ENCODE results near the gene DPH1.
"Not testable (repeated sequence)": the region's sequence is repeated elsewhere in the genome, so short reads cannot be mapped to it uniquely, and the experiment has no call there.

The DPH1 gene

DNA sequence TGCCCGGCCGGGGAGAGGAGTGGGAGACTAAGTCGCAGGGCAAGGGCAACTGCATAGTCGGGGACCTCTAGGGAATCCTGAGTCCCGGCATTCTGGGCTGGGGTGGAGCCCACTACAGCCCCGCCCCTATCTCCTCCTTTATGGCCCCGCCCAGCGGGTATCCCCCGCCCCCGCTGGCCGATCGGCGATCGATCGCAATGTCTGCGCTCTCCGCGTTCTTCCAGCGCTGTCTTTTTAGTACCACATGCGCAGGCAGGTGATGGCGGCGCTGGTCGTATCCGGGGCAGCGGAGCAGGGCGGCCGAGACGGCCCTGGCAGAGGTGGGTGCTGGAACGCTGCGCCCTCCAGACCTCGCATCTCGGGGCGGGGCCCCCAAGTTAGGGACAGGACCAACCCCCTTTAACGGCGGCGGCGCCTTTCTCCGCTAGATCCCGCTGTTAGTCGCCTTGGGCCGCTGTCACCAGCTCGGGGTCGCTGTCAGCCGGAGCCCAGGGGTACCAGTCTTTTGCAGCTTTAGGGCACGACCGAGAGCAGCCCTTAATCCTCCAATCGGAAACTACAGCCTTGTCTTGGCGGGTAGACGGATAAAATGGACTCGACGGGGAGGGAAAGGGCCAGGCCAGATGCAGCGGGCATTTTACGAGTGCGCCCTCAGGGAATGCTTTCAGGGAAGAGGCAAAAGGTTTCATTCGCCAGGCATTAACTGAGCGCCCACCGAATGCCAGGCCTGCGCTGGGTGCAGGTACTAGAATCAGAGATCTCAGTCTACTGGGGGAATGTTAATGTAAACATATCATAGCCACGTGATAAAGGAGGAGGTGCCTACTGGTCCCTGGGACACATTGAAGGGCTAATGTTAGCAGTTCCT is at the start of gene DPH1:
Gene DPH1 (plus strand): TSS at position 243 of the 868 bp plus-strand sequence. CDS start 17 bp downstream, at position 260.
- H3K4me1 ChIP-seq (ENCODE audit: insufficient read depth, low read length): peaks cover 31% of the 10 kb centered on the region
- peak within 1 kb of the TSS; percentile 36 for H3K27ac ChIP-seq (ENCODE audit: low read depth, low read length)
- peaks cover 9 to 27% of the 10 kb centered on the region in 2 donors for H3K27me3 ChIP-seq (ENCODE audit: control insufficient read depth in 1 of 2, insufficient read depth in 2 of 2, low read length in 2 of 2)
- peak within 1 kb of the TSS; percentile 88 to 98 for H3K4me3 ChIP-seq (ENCODE audit: low read depth in 1 of 2, low read length in 2 of 2)
- peak within 1 kb of the TSS; percentile 82 for H3K9ac ChIP-seq (ENCODE audit: low read length)
- H3K36me3 ChIP-seq (ENCODE audit: insufficient read depth, low read length): peaks cover 10% of the 10 kb centered on the region
- H3K9me3 ChIP-seq (ENCODE audit: low read length): no peaks in the 10 kb centered on the region

- Histone ChIP-seq H3K9ac (ENCODE audit: low read length) (no peak overlapping the region), H3K36me3 (ENCODE audit: insufficient read depth, low read length) (no peaks in the 10 kb centered on the region), H3K4me3 (ENCODE audit: low read depth in 1 of 2, low read length in 2 of 2) (no peak overlapping the region), H3K4me1 (ENCODE audit: insufficient read depth, low read length) (no peaks in the 10 kb centered on the region), H3K27me3 (ENCODE audit: control insufficient read depth in 1 of 2, insufficient read depth in 2 of 2, low read length in 2 of 2) (peaks cover 14 to 26% of the 10 kb centered on the region in 2 donors), H3K27ac (ENCODE audit: low read depth, low read length) (no peak overlapping the region), H3K9me3 (ENCODE audit: low read length) (no peaks in the 10 kb centered on the region)
Measured at GRCh38 chr17:1980665-1981250, 49.2 kb upstream of the DPH1 start.

DNA sequence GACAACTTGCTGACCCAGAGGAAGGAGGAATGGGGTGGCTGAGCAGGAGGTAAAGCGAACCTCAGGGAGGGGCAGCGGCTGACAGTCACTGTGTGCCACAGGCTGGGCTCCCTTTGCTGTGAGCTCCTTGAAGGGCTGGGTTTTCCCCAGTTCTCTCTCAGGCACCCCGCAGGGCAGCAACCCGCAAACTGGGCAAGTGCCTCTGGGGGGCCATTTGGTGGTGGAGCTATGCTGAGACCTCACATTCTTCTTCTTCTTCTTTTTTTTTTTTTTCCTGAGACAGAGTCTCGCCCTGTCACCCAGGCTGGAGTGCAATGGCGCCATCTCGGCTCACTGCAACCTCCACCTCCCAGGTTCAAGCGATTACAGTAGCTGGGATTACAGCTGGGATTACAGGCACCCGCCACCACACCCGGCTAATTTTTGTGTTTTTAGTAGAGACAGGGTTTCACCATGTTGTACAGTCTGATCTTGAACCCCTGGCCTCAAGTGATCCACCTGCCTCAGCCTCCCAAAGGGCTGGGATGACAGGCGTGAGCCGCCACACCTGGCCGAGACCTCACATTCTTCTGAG is 47.1 kb upstream of the DPH1 start:
- H3K4me3 ChIP-seq (ENCODE audit: low read depth in 1 of 2, low read length in 2 of 2); H3K27ac ChIP-seq (ENCODE audit: low read depth, low read length); H3K9ac ChIP-seq (ENCODE audit: low read length); H3K4me1 ChIP-seq (ENCODE audit: insufficient read depth, low read length); H3K36me3 ChIP-seq (ENCODE audit: insufficient read depth, low read length); H3K27me3 ChIP-seq (ENCODE audit: control insufficient read depth in 1 of 2, insufficient read depth in 2 of 2, low read length in 2 of 2); H3K9me3 ChIP-seq (ENCODE audit: low read length): not testable (repeated sequence)

DNA sequence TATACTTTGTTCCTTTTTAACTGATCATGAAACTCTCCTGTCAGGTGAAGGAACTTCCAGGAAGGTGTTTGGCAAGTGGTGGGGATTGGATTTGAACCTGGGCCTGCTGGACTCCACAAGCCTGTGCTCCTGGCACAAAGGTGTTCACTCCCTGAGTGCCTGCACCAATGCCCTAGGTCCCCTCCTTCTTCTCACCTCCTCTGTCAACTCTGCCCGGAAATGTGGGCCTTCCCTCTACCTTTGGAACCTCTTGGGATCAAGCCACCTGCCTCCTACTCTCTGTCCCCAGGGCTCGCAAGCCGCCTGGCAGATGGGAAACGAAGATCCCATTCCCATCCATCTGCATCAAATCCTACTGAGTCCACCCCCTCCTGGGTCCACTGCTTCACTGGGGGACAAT is 44.9 kb upstream of the DPH1 start:
- Histone ChIP-seq H3K9ac (ENCODE audit: low read length) (no peak overlapping the region), H3K4me3 (ENCODE audit: low read depth in 1 of 2, low read length in 2 of 2) (no peak overlapping the region), H3K27ac (ENCODE audit: low read depth, low read length) (no peak overlapping the region), H3K27me3 (ENCODE audit: control insufficient read depth in 1 of 2, insufficient read depth in 2 of 2, low read length in 2 of 2) (no peaks in the 10 kb centered on the region), H3K9me3 (ENCODE audit: low read length) (no peaks in the 10 kb centered on the region), H3K36me3 (ENCODE audit: insufficient read depth, low read length) (no peaks in the 10 kb centered on the region), H3K4me1 (ENCODE audit: insufficient read depth, low read length) (no peaks in the 10 kb centered on the region)

DNA sequence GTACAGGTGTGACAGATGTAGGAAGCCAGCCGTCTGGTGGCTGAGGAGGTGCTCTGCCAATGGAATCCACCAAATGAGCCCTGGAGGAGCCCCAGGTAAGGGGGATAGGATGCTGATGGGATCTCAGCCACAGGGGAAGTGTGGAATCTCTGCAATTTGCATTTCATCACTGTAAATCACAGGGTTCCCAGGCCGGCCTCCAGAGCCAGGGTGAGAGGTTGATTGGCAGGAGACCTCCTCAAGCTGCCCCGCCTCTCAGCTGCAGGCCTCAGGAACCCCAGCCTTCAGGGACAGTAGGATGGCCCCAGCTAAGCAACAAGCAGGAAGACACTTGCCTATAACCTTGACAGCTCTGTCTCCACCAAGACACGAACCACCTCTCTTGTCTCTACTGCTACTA is 44.3 kb upstream of the DPH1 start:
- Histone ChIP-seq H3K4me3 (ENCODE audit: low read depth in 1 of 2, low read length in 2 of 2) (no peak overlapping the region), H3K27ac (ENCODE audit: low read depth, low read length) (no peak overlapping the region), H3K27me3 (ENCODE audit: control insufficient read depth in 1 of 2, insufficient read depth in 2 of 2, low read length in 2 of 2) (no peaks in the 10 kb centered on the region), H3K9ac (ENCODE audit: low read length) (no peak overlapping the region), H3K4me1 (ENCODE audit: insufficient read depth, low read length) (no peaks in the 10 kb centered on the region), H3K9me3 (ENCODE audit: low read length) (no peaks in the 10 kb centered on the region), H3K36me3 (ENCODE audit: insufficient read depth, low read length) (no peaks in the 10 kb centered on the region)

- Histone ChIP-seq H3K4me3 (ENCODE audit: low read depth in 1 of 2, low read length in 2 of 2) (no peak overlapping the region), H3K27ac (ENCODE audit: low read depth, low read length) (no peak overlapping the region), H3K9ac (ENCODE audit: low read length) (no peak overlapping the region), H3K9me3 (ENCODE audit: low read length) (no peaks in the 10 kb centered on the region), H3K36me3 (ENCODE audit: insufficient read depth, low read length) (no peaks in the 10 kb centered on the region), H3K4me1 (ENCODE audit: insufficient read depth, low read length) (no peaks in the 10 kb centered on the region), H3K27me3 (ENCODE audit: control insufficient read depth in 1 of 2, insufficient read depth in 2 of 2, low read length in 2 of 2) (no peaks in the 10 kb centered on the region)
Measured at GRCh38 chr17:1986783-1987451, 43.0 kb upstream of the DPH1 start.

DNA sequence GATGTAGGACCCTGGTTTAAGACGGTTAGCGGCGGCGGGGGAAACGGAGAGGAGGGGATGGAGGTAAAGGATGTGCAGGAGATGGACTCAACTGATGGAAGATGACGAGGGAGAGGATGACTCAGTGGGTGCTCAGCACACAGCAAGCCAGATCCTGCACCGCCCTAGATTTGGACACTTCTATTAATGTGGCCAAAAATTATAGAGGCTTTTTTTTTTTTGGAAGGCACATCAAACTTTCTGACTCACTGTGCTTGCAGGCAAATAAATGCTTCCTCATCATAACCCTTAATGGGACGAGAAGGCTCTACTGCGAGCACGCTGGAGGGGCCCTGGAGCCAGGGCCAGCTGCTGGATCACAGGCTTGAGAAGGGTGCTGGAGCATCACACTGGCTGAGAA is 40.8 kb upstream of the DPH1 start:
- H3K9me3 ChIP-seq (ENCODE audit: low read length): no peaks in the 10 kb centered on the region
- no peak overlapping the region for H3K4me3 ChIP-seq (ENCODE audit: low read depth in 1 of 2, low read length in 2 of 2)
- H3K27me3 ChIP-seq (ENCODE audit: control insufficient read depth in 1 of 2, insufficient read depth in 2 of 2, low read length in 2 of 2): no peaks in the 10 kb centered on the region
- H3K27ac ChIP-seq (ENCODE audit: low read depth, low read length): no peak overlapping the region
- H3K4me1 ChIP-seq (ENCODE audit: insufficient read depth, low read length): no peaks in the 10 kb centered on the region
- H3K36me3 ChIP-seq (ENCODE audit: insufficient read depth, low read length): no peaks in the 10 kb centered on the region
- H3K9ac ChIP-seq (ENCODE audit: low read length): no peak overlapping the region

- Histone ChIP-seq H3K27ac (ENCODE audit: low read depth, low read length) (no peak overlapping the region), H3K4me3 (ENCODE audit: low read depth in 1 of 2, low read length in 2 of 2) (no peak overlapping the region), H3K4me1 (ENCODE audit: insufficient read depth, low read length) (peaks cover 3% of the 10 kb centered on the region), H3K9me3 (ENCODE audit: low read length) (no peaks in the 10 kb centered on the region), H3K36me3 (ENCODE audit: insufficient read depth, low read length) (no peaks in the 10 kb centered on the region), H3K27me3 (ENCODE audit: control insufficient read depth in 1 of 2, insufficient read depth in 2 of 2, low read length in 2 of 2) (no peaks in the 10 kb centered on the region), H3K9ac (ENCODE audit: low read length) (no peak overlapping the region)
Measured at GRCh38 chr17:1992541-1992940, 37.4 kb upstream of the DPH1 start.

GRCh38 chr17:1994707-1995106 is 35.2 kb upstream of the DPH1 start:
- no peaks in the 10 kb centered on the region for H3K36me3 ChIP-seq (ENCODE audit: insufficient read depth, low read length)

GRCh38 chr17:1995321-1995892 is 34.5 kb upstream of the DPH1 start:
- no peaks in the 10 kb centered on the region for H3K27me3 ChIP-seq (ENCODE audit: control insufficient read depth in 1 of 2, insufficient read depth in 2 of 2, low read length in 2 of 2)
- no peaks in the 10 kb centered on the region for H3K9me3 ChIP-seq (ENCODE audit: low read length)
- peaks cover 15% of the 10 kb centered on the region for H3K4me1 ChIP-seq (ENCODE audit: insufficient read depth, low read length)
- H3K4me3 ChIP-seq (ENCODE audit: low read depth in 1 of 2, low read length in 2 of 2): no peak overlapping the region
- no peak overlapping the region for H3K9ac ChIP-seq (ENCODE audit: low read length)
- no peaks in the 10 kb centered on the region for H3K36me3 ChIP-seq (ENCODE audit: insufficient read depth, low read length)
- no peak overlapping the region for H3K27ac ChIP-seq (ENCODE audit: low read depth, low read length)

More at GRCh38 chr17:1994707-1995106, 35.2 kb upstream of the DPH1 start:
- no peak overlapping the region for H3K9ac ChIP-seq (ENCODE audit: low read length)
- H3K4me3 ChIP-seq (ENCODE audit: low read depth in 1 of 2, low read length in 2 of 2): no peak overlapping the region
- no peak overlapping the region for H3K27ac ChIP-seq (ENCODE audit: low read depth, low read length)
- H3K4me1 ChIP-seq (ENCODE audit: insufficient read depth, low read length): peaks cover 11% of the 10 kb centered on the region
- H3K9me3 ChIP-seq (ENCODE audit: low read length): no peaks in the 10 kb centered on the region
- no peaks in the 10 kb centered on the region for H3K27me3 ChIP-seq (ENCODE audit: control insufficient read depth in 1 of 2, insufficient read depth in 2 of 2, low read length in 2 of 2)
